ENCODE results near the gene PRRT2. TPM values are rescaled to one million over a fixed set of nuclear protein-coding genes. Genes with fewer than 3 reads are reported as not detected.

The PRRT2 gene
- total RNA-seq, 2 experiments from 2014 or later = 0.85 to 1.1 TPM

Other genes with a start within 250 kb of the PRRT2 start
- 100 to 1,000 TPM; 329 to 351 TPM for gene SPN, start 148.9 kb upstream of the PRRT2 start, total RNA-seq
- gene QPRT, start 133.0 kb upstream of the PRRT2 start, total RNA-seq = 10 to 100 TPM; 13.3 to 15.7 TPM
- gene C16orf54, start 66.2 kb upstream of the PRRT2 start, total RNA-seq = 10 to 100 TPM; 39.7 to 51.2 TPM
- not detected for gene ZG16, start 33.9 kb upstream of the PRRT2 start, total RNA-seq
- gene KIF22, start 21.4 kb upstream of the PRRT2 start, total RNA-seq = 100 to 1,000 TPM; 205 to 266 TPM
- 100 to 1,000 TPM; 411 to 434 TPM for gene MAZ, start 5.7 kb upstream of the PRRT2 start, total RNA-seq
- gene PAGR1, start 4.0 kb downstream of the PRRT2 start, total RNA-seq = 10 to 100 TPM; 34.3 to 35.2 TPM
- gene MVP, start 8.3 kb downstream of the PRRT2 start, total RNA-seq = 100 to 1,000 TPM; 110 to 123 TPM
- gene CDIPT, start 51.0 kb downstream of the PRRT2 start, total RNA-seq = 10 to 100 TPM; 52.0 to 62.0 TPM
- gene SEZ6L2, start 87.4 kb downstream of the PRRT2 start, total RNA-seq = under 1 TPM in 1 of 2 experiments, not detected in 1; 0.09 TPM
- gene ASPHD1, start 88.3 kb downstream of the PRRT2 start, total RNA-seq = under 1 TPM in 1 of 2 experiments, not detected in 1; 0.33 TPM
- gene KCTD13, start 114.0 kb downstream of the PRRT2 start, total RNA-seq = 10 to 100 TPM; 44.6 to 48.4 TPM
- gene TMEM219, start 149.9 kb downstream of the PRRT2 start, total RNA-seq = 10 to 100 TPM; 56.9 to 67.6 TPM
- gene TAOK2, start 161.7 kb downstream of the PRRT2 start, total RNA-seq = 10 to 100 TPM; 51.1 to 55.3 TPM
- gene HIRIP3, start 183.4 kb downstream of the PRRT2 start, total RNA-seq = 10 to 100 TPM; 49.3 to 56.5 TPM
- 100 to 1,000 TPM; 102 to 116 TPM for gene INO80E, start 184.0 kb downstream of the PRRT2 start, total RNA-seq
- gene DOC2A, start 198.8 kb downstream of the PRRT2 start, total RNA-seq = under 1 TPM in 1 of 2 experiments, not detected in 1; 0.49 TPM
- gene C16orf92, start 211.0 kb downstream of the PRRT2 start, total RNA-seq = not detected
- 1 to 10 TPM; 1.6 to 6.5 TPM for gene TLCD3B, start 219.1 kb downstream of the PRRT2 start, total RNA-seq

All from activated CD8-positive, alpha-beta memory T cell treated with anti-CD3 and anti-CD28 coated beads, Interleukin-2, amount 10 ng/mL, durations not matched to agents 7 days and 5 days (primary cell).